H1 (cell line): Measurements from ENCODE around the gene RIPPLY2. TPM values are rescaled to one million over a fixed set of nuclear protein-coding genes. Genes with fewer than 3 reads are reported as not detected.

ENCODE experiments used
- CTCF ChIA-PET: fragments of 300-600 bp; sonication (Branson Sonifier 250); formaldehyde crosslinking; loops from one replicate; lab custom pipeline; 2021; ENCODE audit not compliant: partially characterized antibody; lab: Charles Lee
- POLR2A ChIA-PET: fragments of 300-600 bp; sonication (Branson Sonifier 250); formaldehyde crosslinking; loops from one replicate; lab custom pipeline; 2021; ENCODE audit warnings: inconsistent platforms; ENCODE audit not compliant: partially characterized antibody; lab: Charles Lee
- DNase-seq, 2 experiments: peaks; one replicate each; pipeline versions ENCODE4 v3.0.0 to v3.0.0-alpha.2; 2010 to 2022; ENCODE audit warnings: low spot score in 2 of 2, low read depth in 1 of 2, mixed read lengths in 1 of 2
- FAIRE-seq: peaks from 2 replicates; lab custom pipeline; 2011; peaks lifted over from hg19 to GRCh38; lab: Jason Lieb, UNC
- H2AFZ ChIP-seq: 2 replicates; pipeline ENCODE4 v1.8.1; 2012; ENCODE audit warnings: low read length, inconsistent platforms
- H2AK5ac ChIP-seq: 2 replicates; pipeline ENCODE4 v1.6.1; 2013; ENCODE audit warnings: low read depth, low read length
- H2BK120ac ChIP-seq: replicated peaks from 2 replicates; pipeline ENCODE3; 2013; ENCODE audit warnings: low read depth, low read length, inconsistent platforms
- H2BK12ac ChIP-seq: 2 replicates; pipeline ENCODE4 v1.6.1; 2013; ENCODE audit warnings: low read depth, low read length
- H2BK15ac ChIP-seq: 2 replicates; pipeline ENCODE4 v1.6.1; 2013; ENCODE audit warnings: low read length
- H2BK20ac ChIP-seq: 2 replicates; pipeline ENCODE4 v1.6.1; 2013; ENCODE audit warnings: low read length
- H2BK5ac ChIP-seq: 2 replicates; pipeline ENCODE4 v1.6.1; 2013; ENCODE audit warnings: low read depth, low read length
- H3K14ac ChIP-seq: 2 replicates; pipeline ENCODE4 v1.6.1; 2013; ENCODE audit warnings: inconsistent platforms; ENCODE audit not compliant: insufficient read length
- H3K18ac ChIP-seq: 2 replicates; pipeline ENCODE4 v1.6.1; 2013; ENCODE audit warnings: low read length; ENCODE audit errors: extremely low read depth
- H3K23ac ChIP-seq: 2 replicates; pipeline ENCODE4 v1.6.1; 2013; ENCODE audit warnings: inconsistent platforms; ENCODE audit not compliant: insufficient read length
- H3K23me2 ChIP-seq: 2 replicates; pipeline ENCODE4 v1.6.1; 2013; ENCODE audit warnings: low read depth, low read length
- H3K27ac ChIP-seq: 2 replicates; pipeline ENCODE4 v1.6.1; 2011; ENCODE audit warnings: low read depth, low read length, inconsistent platforms
- H3K27me3 ChIP-seq, 4 experiments: replicated peaks in 1 of 4; 1 replicate in 1 of 4; 2 replicates in 3 of 4; pipeline versions ENCODE4 v1.6.1 to v1.8.1; 2011 to 2013; ENCODE audit warnings: low read length in 3 of 4, mild to moderate bottlenecking in 3 of 4, inconsistent platforms in 2 of 4, mixed read lengths in 2 of 4, moderate library complexity in 1 of 4; ENCODE audit not compliant: control insufficient read depth in 3 of 4, insufficient read depth in 3 of 4; ENCODE audit errors: extremely low read depth in 1 of 4
- H3K36me3 ChIP-seq, 4 experiments: 2 replicates each; pipeline versions ENCODE4 v1.6.1 to v1.8.1; 2011 to 2013; ENCODE audit warnings: mild to moderate bottlenecking in 4 of 4, low read length in 3 of 4, moderate library complexity in 2 of 4, control low read depth in 1 of 4, inconsistent platforms in 1 of 4; ENCODE audit not compliant: insufficient read depth in 4 of 4, control insufficient read depth in 2 of 4
- H3K4ac ChIP-seq: replicated peaks from 2 replicates; pipeline ENCODE3; 2013; ENCODE audit warnings: low read length, low read depth, mixed read lengths, inconsistent platforms; ENCODE audit not compliant: insufficient read length
- H3K4me1 ChIP-seq, 4 experiments: replicated peaks in 1 of 4; 1 replicate in 1 of 4; 2 replicates in 3 of 4; pipeline versions ENCODE4 v1.6.1 to v1.8.1; 2011 to 2013; ENCODE audit warnings: low read length in 3 of 4, inconsistent platforms in 2 of 4, mixed read lengths in 1 of 4; ENCODE audit not compliant: insufficient read depth in 4 of 4, control insufficient read depth in 3 of 4
- H3K4me2 ChIP-seq, 2 experiments: 2 replicates each; pipeline versions ENCODE4 v1.6.1 to v1.8.1; 2011 to 2013; ENCODE audit warnings: low read depth in 2 of 2, low read length in 2 of 2, control low read depth in 1 of 2, inconsistent platforms in 1 of 2, mild to moderate bottlenecking in 1 of 2; ENCODE audit not compliant: insufficient read depth in 1 of 2
- H3K4me3 ChIP-seq, 4 experiments: fragments of 200-600, 300-600 bp in 1 of 4; sonication (generic), shearing (Covaris generic), sonication (Bioruptor Twin) in 1 of 4; 2 replicates each; pipeline versions ENCODE4 v1.5.1 to v1.8.1; 2011 to 2016; ENCODE audit warnings: low read length in 4 of 4, low read depth in 3 of 4, control low read depth in 2 of 4, inconsistent platforms in 2 of 4, mild to moderate bottlenecking in 2 of 4, mixed read lengths in 1 of 4, moderate library complexity in 1 of 4; ENCODE audit not compliant: insufficient read depth in 2 of 4; ENCODE audit errors: extremely low read depth in 1 of 4
- H3K56ac ChIP-seq: replicated peaks from 2 replicates; pipeline ENCODE3; 2013; ENCODE audit warnings: low read depth, mild to moderate bottlenecking, mixed read lengths, low read length, inconsistent platforms; ENCODE audit not compliant: insufficient read length
- H3K79me1 ChIP-seq: 2 replicates; pipeline ENCODE4 v1.6.1; 2013; ENCODE audit warnings: low read depth, low read length, control low read depth
- H3K79me2 ChIP-seq, 2 experiments: 2 replicates each; pipeline versions ENCODE4 v1.6.1 to v1.8.1; 2012 to 2013; ENCODE audit warnings: low read length in 2 of 2, mild to moderate bottlenecking in 2 of 2, inconsistent platforms in 1 of 2; ENCODE audit not compliant: insufficient read depth in 2 of 2, control insufficient read depth in 1 of 2
- H3K9ac ChIP-seq, 4 experiments: replicated peaks in 1 of 4; 1 replicate in 1 of 4; 2 replicates in 3 of 4; pipeline versions ENCODE4 v1.6.1 to v1.8.1; 2011 to 2013; ENCODE audit warnings: low read depth in 3 of 4, low read length in 3 of 4, control low read depth in 2 of 4, mild to moderate bottlenecking in 2 of 4, moderate library complexity in 2 of 4, inconsistent platforms in 1 of 4; ENCODE audit errors: extremely low read depth in 1 of 4
- H3K9me3 ChIP-seq, 2 experiments: 2 replicates each; pipeline versions ENCODE4 v1.6.1 to v1.8.1; 2012 to 2013; ENCODE audit warnings: mild to moderate bottlenecking in 2 of 2, moderate library complexity in 2 of 2, control low read depth in 1 of 2, inconsistent platforms in 1 of 2, low read depth in 1 of 2, low read length in 1 of 2, mixed read lengths in 1 of 2; ENCODE audit not compliant: insufficient read depth in 2 of 2
- H4K20me1 ChIP-seq, 2 experiments: replicated peaks in 1 of 2; 2 replicates each; pipeline versions ENCODE3 to v1.8.1; 2011 to 2013; ENCODE audit warnings: inconsistent platforms in 2 of 2, low read length in 2 of 2, mild to moderate bottlenecking in 1 of 2; ENCODE audit not compliant: insufficient read depth in 2 of 2, control insufficient read depth in 1 of 2
- H4K5ac ChIP-seq: 2 replicates; pipeline ENCODE4 v1.6.1; 2013; ENCODE audit warnings: low read length, low read depth, mixed read lengths, inconsistent platforms; ENCODE audit not compliant: insufficient read length
- H4K8ac ChIP-seq: 2 replicates; pipeline ENCODE4 v1.8.0; 2013; ENCODE audit warnings: mild to moderate bottlenecking, moderate library complexity, low read length, inconsistent platforms; ENCODE audit not compliant: insufficient read depth; ENCODE audit errors: extremely low read depth
- H4K91ac ChIP-seq: replicated peaks from 2 replicates; pipeline ENCODE3; 2013; ENCODE audit warnings: low read length, mixed read lengths, inconsistent platforms; ENCODE audit not compliant: insufficient read length
- BRCA1 ChIP-seq: IDR thresholded peaks from 2 replicates; pipeline ENCODE4 v1.6.1; 2012; ENCODE audit warnings: low read depth, low read length, improper control_type of control experiment
- HDAC6 ChIP-seq: IDR thresholded peaks from one replicate; pipeline ENCODE4 v1.7.1; 2012; ENCODE audit warnings: low read depth, mild to moderate bottlenecking, inconsistent platforms, low read length, moderate library complexity
- KDM4A ChIP-seq: IDR thresholded peaks from one replicate; pipeline ENCODE4 v1.7.1; 2012; ENCODE audit warnings: low read depth, mild to moderate bottlenecking, moderate library complexity, low read length, inconsistent platforms; ENCODE audit not compliant: severe bottlenecking
- PHF8 ChIP-seq: fragments of 200-600 bp; sonication (generic); conservative IDR thresholded peaks from 2 replicates; pipeline ENCODE4 v1.7.1; 2012; ENCODE audit warnings: low read depth, mild to moderate bottlenecking, inconsistent platforms, low read length, moderate library complexity
- RNF2 ChIP-seq: fragments of 200-900, 300-1000 bp; sonication (generic); IDR thresholded peaks from 2 replicates; pipeline ENCODE4 v1.7.1; 2016; ENCODE audit warnings: borderline replicate concordance, low read depth, mild to moderate bottlenecking, antibody characterized with exemption, low read length; ENCODE audit not compliant: poor library complexity, severe bottlenecking; ENCODE audit errors: missing control alignments
- SRF ChIP-seq: IDR thresholded peaks from 2 replicates; pipeline ENCODE4 v1.6.1; 2011; ENCODE audit warnings: mild to moderate bottlenecking, low read depth, low read length, moderate library complexity
- SUZ12 ChIP-seq: fragments of 200-600 bp; sonication (generic); IDR thresholded peaks from 2 replicates; pipeline ENCODE4 v1.6.1; 2012; ENCODE audit warnings: mild to moderate bottlenecking, inconsistent platforms, low read length, moderate library complexity, mixed read lengths
- WGBS, 2 experiments: shearing (Covaris generic) in 1 of 2; methylation state at CpG; one replicate each; pipeline versions ENCODE4 v1.1.6 to v1.1.7; 2013 to 2015; ENCODE audit warnings: low lambda C conversion rate in 2 of 2, mixed read lengths in 2 of 2, inconsistent platforms in 1 of 2, low coverage in 1 of 2, missing lambda C conversion rate in 1 of 2; ENCODE audit not compliant: insufficient replicate concordance in 2 of 2, insufficient coverage in 1 of 2, insufficient read length in 1 of 2; ENCODE audit errors: extremely low coverage in 1 of 2, missing lambda C conversion rate in 1 of 2; 5-methylcytosine and 5-hydroxymethylcytosine counted together
- polyA plus RNA-seq, 7 experiments: library from polyadenylated mRNA; depleted of rRNA in 3 of 7; stranded (reverse) in 5 of 7; unstranded in 2 of 7; fragments of >200 nt in 5 of 7; fragments of 200-250 nt in 2 of 7; gene quantifications; 1 replicate in 5 of 7; 2 replicates in 1 of 7; 4 replicates in 1 of 7; pipeline versions ENCODE4 v1.2.1 to v1.2.3, GENCODE V29; 2011 to 2013; ENCODE audit warnings: missing spikeins in 2 of 7, mixed read lengths in 2 of 7
- total RNA-seq: library from RNA; stranded (reverse); fragmentation: NEBNext Ultra II Directional; extraction: Animal tissue kit (Norgen Biotek cat#: 25700); gene quantifications from 2 replicates; pipeline ENCODE4 v1.2.1, GENCODE V29; 2021
- TF ChIP-seq, protein P1 (sequence below): IDR thresholded peaks from 2 replicates; pipeline ENCODE4 v1.6.1; 2012; ENCODE audit warnings: low read length, inconsistent platforms
- TF ChIP-seq, protein P2 (sequence below), 3 experiments: IDR thresholded peaks; 1 replicate in 2 of 3; 2 replicates in 1 of 3; pipeline versions ENCODE4 v1.5.1 to v1.6.1; 2011; ENCODE audit warnings: low read length in 3 of 3, mild to moderate bottlenecking in 3 of 3, inconsistent platforms in 2 of 3, low read depth in 1 of 3, moderate library complexity in 1 of 3; ENCODE audit not compliant: insufficient read depth in 1 of 3; ENCODE audit errors: control extremely low read depth in 1 of 3

The RIPPLY2 gene
- total and polyA plus RNA-seq, 2 of the 8 experiments (the other 6 are each of a cell fraction or from before 2014, with no cell fraction given) = 0.74 to 1.5 TPM

DNA sequence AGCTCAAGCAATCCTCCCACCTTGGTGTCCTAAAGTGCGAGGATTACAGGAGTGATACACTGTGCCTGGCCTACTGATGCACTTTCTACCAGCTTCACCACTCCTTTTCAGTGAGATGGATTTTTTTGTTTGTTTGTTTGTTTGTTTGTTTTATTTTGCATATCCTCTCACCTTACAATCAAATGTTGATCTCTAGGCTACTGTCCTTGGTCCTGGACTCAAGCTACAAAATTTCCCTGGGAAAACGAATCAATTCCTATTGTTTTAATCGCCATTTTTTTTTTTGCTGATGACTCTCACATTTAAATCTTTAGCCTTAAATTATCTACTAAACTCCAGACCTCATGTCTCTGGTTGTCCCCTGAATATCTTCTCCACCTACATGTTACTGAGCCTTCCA lies 3.5 kb upstream of the RIPPLY2 start:
- POLR2A ChIA-PET = no interaction called here
- Histone ChIP-seq H2AK5ac (no peak overlapping the region), H3K9me3 (no peaks in the 10 kb centered on the region), H2BK15ac (no peak overlapping the region), H3K23ac (no peak overlapping the region), H3K4me3 (no peak overlapping the region), H4K91ac (no peak overlapping the region), H2BK120ac (no peak overlapping the region), H3K4me2 (no peak overlapping the region), H3K14ac (no peak overlapping the region), H4K20me1 (no peaks in the 10 kb centered on the region), H3K4ac (no peak overlapping the region), H2BK5ac (no peak overlapping the region), H2BK20ac (no peak overlapping the region), H3K56ac (no peak overlapping the region), H3K27me3 (peaks cover 0 to 23% (median 14%) of the 10 kb centered on the region in 4 experiments; a peak in 6 of 7 replicates), H3K79me1 (no peaks in the 10 kb centered on the region), H3K4me1 (peaks cover 0 to 4% (median 0%) of the 10 kb centered on the region in 4 experiments; a peak in 3 of 7 replicates), H3K79me2 (no peaks in the 10 kb centered on the region), H4K5ac (no peak overlapping the region), H3K27ac (no peak overlapping the region), H2BK12ac (no peak overlapping the region), H3K23me2 (peaks cover 14% of the 10 kb centered on the region), H3K9ac (no peak overlapping the region), H4K8ac (no peak overlapping the region), H3K36me3 (no peaks in the 10 kb centered on the region), H3K18ac (no peak overlapping the region), H2AFZ (no peak overlapping the region)
- 98% methylated on average over 3 of the region's 3 CpGs; no CpG with 5 or more reads in 1 of the 2 experiments for WGBS, 2 experiments
- FAIRE-seq (no peak), DNase-seq (no peak)
- CTCF ChIA-PET = interaction anchor here (0.6 kb wide), 2 partner anchors 62 to 196 kb away, joined by 3 read pairs; no protein-coding TSS in a partner anchor
- TF ChIP-seq PHF8 (no peak), KDM4A (no peak), SUZ12 (no peak), BRCA1 (no peak), HDAC6 (no peak), RNF2 (no peak), SRF (no peak)
- TF ChIP-seq, protein P1, sequence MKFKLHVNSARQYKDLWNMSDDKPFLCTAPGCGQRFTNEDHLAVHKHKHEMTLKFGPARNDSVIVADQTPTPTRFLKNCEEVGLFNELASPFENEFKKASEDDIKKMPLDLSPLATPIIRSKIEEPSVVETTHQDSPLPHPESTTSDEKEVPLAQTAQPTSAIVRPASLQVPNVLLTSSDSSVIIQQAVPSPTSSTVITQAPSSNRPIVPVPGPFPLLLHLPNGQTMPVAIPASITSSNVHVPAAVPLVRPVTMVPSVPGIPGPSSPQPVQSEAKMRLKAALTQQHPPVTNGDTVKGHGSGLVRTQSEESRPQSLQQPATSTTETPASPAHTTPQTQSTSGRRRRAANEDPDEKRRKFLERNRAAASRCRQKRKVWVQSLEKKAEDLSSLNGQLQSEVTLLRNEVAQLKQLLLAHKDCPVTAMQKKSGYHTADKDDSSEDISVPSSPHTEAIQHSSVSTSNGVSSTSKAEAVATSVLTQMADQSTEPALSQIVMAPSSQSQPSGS = no peak
- TF ChIP-seq, protein P2, sequence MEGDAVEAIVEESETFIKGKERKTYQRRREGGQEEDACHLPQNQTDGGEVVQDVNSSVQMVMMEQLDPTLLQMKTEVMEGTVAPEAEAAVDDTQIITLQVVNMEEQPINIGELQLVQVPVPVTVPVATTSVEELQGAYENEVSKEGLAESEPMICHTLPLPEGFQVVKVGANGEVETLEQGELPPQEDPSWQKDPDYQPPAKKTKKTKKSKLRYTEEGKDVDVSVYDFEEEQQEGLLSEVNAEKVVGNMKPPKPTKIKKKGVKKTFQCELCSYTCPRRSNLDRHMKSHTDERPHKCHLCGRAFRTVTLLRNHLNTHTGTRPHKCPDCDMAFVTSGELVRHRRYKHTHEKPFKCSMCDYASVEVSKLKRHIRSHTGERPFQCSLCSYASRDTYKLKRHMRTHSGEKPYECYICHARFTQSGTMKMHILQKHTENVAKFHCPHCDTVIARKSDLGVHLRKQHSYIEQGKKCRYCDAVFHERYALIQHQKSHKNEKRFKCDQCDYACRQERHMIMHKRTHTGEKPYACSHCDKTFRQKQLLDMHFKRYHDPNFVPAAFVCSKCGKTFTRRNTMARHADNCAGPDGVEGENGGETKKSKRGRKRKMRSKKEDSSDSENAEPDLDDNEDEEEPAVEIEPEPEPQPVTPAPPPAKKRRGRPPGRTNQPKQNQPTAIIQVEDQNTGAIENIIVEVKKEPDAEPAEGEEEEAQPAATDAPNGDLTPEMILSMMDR (IDR thresholded peaks at IDR 0.05; ENCODE audit: control extremely low read depth in 1 of 3, insufficient read depth in 1 of 3, low read depth in 1 of 3, low read length in 3 of 3) = no peak
